ENCODE results near the gene SGCD. TPM values are rescaled to one million over a fixed set of nuclear protein-coding genes. Genes with fewer than 3 reads are reported as not detected.

The SGCD gene
- 3.3 to 5.8 TPM (median 4.5 TPM) in 5 replicates for total RNA-seq (2022; extraction: Qiagen RNA extraction)

GRCh38 chr5:156326718-156327259, at the start of gene SGCD:
Gene SGCD (plus strand): TSS chr5:156327164.

